HepG2 (cell line): Measurements from ENCODE around the gene CCDC34. TPM values are rescaled to one million over a fixed set of nuclear protein-coding genes. Genes with fewer than 3 reads are reported as not detected.

Experiments
- ATAC-seq: fragments of 200-7000 bp; cut with Tn5 transposase; 3 replicates; pipeline ENCODE4 v1.9.1; 2020; ENCODE audit warnings: mild to moderate bottlenecking, moderate library complexity
- BruUV-seq: library from RNA; stranded (reverse); fragments of 400-500 nt; replicated peaks from 2 replicates; lab custom pipeline; 2021; lab: Mats Ljungman, UMichigan
- CTCF ChIA-PET: fragments of 300-600 bp; formaldehyde crosslinking; extraction: SDS; loops from one replicate; lab custom pipeline; 2021; ENCODE audit warnings: low total read pairs, inconsistent platforms, low intra/inter-chr PET ratio; lab: Yijun Ruan, JAX
- POLR2A ChIA-PET: fragments of 350-600 bp; sonication (Branson Sonifier 250); formaldehyde crosslinking; loops from one replicate; lab custom pipeline; 2020; ENCODE audit warnings: antibody characterized with exemption, inconsistent platforms; lab: Yijun Ruan, JAX
- DNase-seq: peaks from one replicate; pipeline ENCODE4 v3.0.0-alpha.2; 2015; ENCODE audit warnings: low spot score
- FAIRE-seq: peaks from 3 replicates; lab custom pipeline; 2011; peaks lifted over from hg19 to GRCh38; lab: Jason Lieb, UNC
- H2AFZ ChIP-seq: one replicate; pipeline ENCODE4 v1.6.1; 2011; ENCODE audit warnings: low read length, inconsistent platforms
- H3K27ac ChIP-seq: fragments of 300-600 bp; 3 replicates; pipeline ENCODE4 v1.8.0; 2011; ENCODE audit warnings: mixed run types, mild to moderate bottlenecking, mixed read lengths, low read length, inconsistent platforms; ENCODE audit not compliant: insufficient read depth; ENCODE audit errors: extremely low read length
- H3K27me3 ChIP-seq, 2 experiments: fragments of 200-600 bp in 1 of 2; 2 replicates in 1 of 2; 3 replicates in 1 of 2; pipeline versions ENCODE4 v1.6.0 to v1.8.0; 2011; ENCODE audit warnings: low read length in 2 of 2, mild to moderate bottlenecking in 2 of 2, moderate library complexity in 2 of 2, inconsistent platforms in 1 of 2; ENCODE audit not compliant: insufficient read depth in 2 of 2, control insufficient read depth in 1 of 2
- H3K36me3 ChIP-seq, 2 experiments: fragments of 200-600 bp in 1 of 2; replicated peaks in 1 of 2; 2 replicates in 1 of 2; 3 replicates in 1 of 2; pipeline versions ENCODE4 v1.5.1 to v1.8.0; 2011; ENCODE audit warnings: low read length in 2 of 2, inconsistent platforms in 1 of 2; ENCODE audit not compliant: insufficient read depth in 2 of 2, control insufficient read depth in 1 of 2
- H3K4me1 ChIP-seq: 2 replicates; pipeline ENCODE4 v1.5.1; 2012; ENCODE audit warnings: low read length, inconsistent platforms; ENCODE audit not compliant: insufficient read depth
- H3K4me2 ChIP-seq: 2 replicates; pipeline ENCODE4 v1.6.0; 2011; ENCODE audit warnings: low read depth, low read length, inconsistent platforms
- H3K4me3 ChIP-seq, 3 experiments: fragments of 200-600 bp in 1 of 3; sonication (generic), shearing (Covaris generic) in 1 of 3; replicated peaks in 1 of 3; 2 replicates each; pipeline ENCODE4 v1.5.1; 2011 to 2016; ENCODE audit warnings: low read length in 3 of 3, inconsistent platforms in 2 of 3, low read depth in 2 of 3, mild to moderate bottlenecking in 2 of 3, control low read depth in 1 of 3, mixed read lengths in 1 of 3; ENCODE audit not compliant: insufficient read depth in 1 of 3
- H3K79me2 ChIP-seq: one replicate; pipeline ENCODE4 v1.6.1; 2011; ENCODE audit warnings: low read length, inconsistent platforms; ENCODE audit not compliant: insufficient read depth
- H3K9ac ChIP-seq: 2 replicates; pipeline ENCODE4 v1.6.0; 2011; ENCODE audit warnings: mild to moderate bottlenecking, low read depth, low read length, inconsistent platforms; ENCODE audit not compliant: insufficient read depth
- H3K9me3 ChIP-seq: 2 replicates; pipeline ENCODE4 v1.5.1; 2012; ENCODE audit warnings: mild to moderate bottlenecking, low read length
- H4K20me1 ChIP-seq: 2 replicates; pipeline ENCODE4 v1.6.0; 2011; ENCODE audit warnings: inconsistent platforms, mild to moderate bottlenecking, low read length, moderate library complexity; ENCODE audit not compliant: insufficient read depth
- JUNB ChIP-seq: sonication (generic); formaldehyde crosslinking; IDR thresholded peaks from 2 replicates; pipeline ENCODE4 v1.8.0; 2022; ENCODE audit warnings: missing genetic modification reagents, mild to moderate bottlenecking, borderline replicate concordance
- MBD4 ChIP-seq: IDR thresholded peaks from 2 replicates; pipeline ENCODE4 v1.6.1; 2012; ENCODE audit warnings: low read length, inconsistent platforms, borderline replicate concordance
- MEIS2 ChIP-seq: sonication (generic); formaldehyde crosslinking; IDR thresholded peaks from 2 replicates; pipeline ENCODE4 v1.9.0; 2021; ENCODE audit warnings: mild to moderate bottlenecking, missing genetic modification reagents
- NFE2 ChIP-seq: sonication (generic); formaldehyde crosslinking; IDR thresholded peaks from 2 replicates; pipeline ENCODE4 v1.4.0; 2020; ENCODE audit warnings: missing genetic modification reagents
- NR2C2 ChIP-seq: sonication (generic); formaldehyde crosslinking; IDR thresholded peaks from 2 replicates; pipeline ENCODE4 v1.4.0; 2020; ENCODE audit warnings: missing genetic modification reagents, mild to moderate bottlenecking, moderate library complexity, borderline replicate concordance
- PHF21A ChIP-seq: sonication (generic); formaldehyde crosslinking; IDR thresholded peaks from 2 replicates; pipeline ENCODE4 v1.5.0; 2020; ENCODE audit warnings: mild to moderate bottlenecking, missing genetic modification reagents
- PLRG1 ChIP-seq: fragments of 450-650 bp; conservative IDR thresholded peaks from 2 replicates; pipeline ENCODE4 v1.6.1; 2016
- SMAD1 ChIP-seq: sonication (generic); formaldehyde crosslinking; IDR thresholded peaks from 2 replicates; pipeline ENCODE4 v1.4.0; 2020; ENCODE audit warnings: missing genetic modification reagents, low read depth, mild to moderate bottlenecking, borderline replicate concordance
- TOE1 ChIP-seq: sonication (generic); formaldehyde crosslinking; IDR thresholded peaks from 2 replicates; pipeline ENCODE4 v1.4.0; 2020; ENCODE audit warnings: mild to moderate bottlenecking, missing genetic modification reagents
- ZNF17 ChIP-seq: sonication (generic); formaldehyde crosslinking; IDR thresholded peaks from 2 replicates; pipeline ENCODE4 v1.5.0; 2020; ENCODE audit warnings: mild to moderate bottlenecking, missing genetic modification reagents
- ZNF274 ChIP-seq: sonication (generic); formaldehyde crosslinking; IDR thresholded peaks from 2 replicates; pipeline ENCODE4 v1.5.1; 2020; ENCODE audit warnings: mild to moderate bottlenecking, missing genetic modification reagents
- ZNF484 ChIP-seq: sonication (generic); formaldehyde crosslinking; IDR thresholded peaks from 2 replicates; pipeline ENCODE4 v1.5.1; 2020; ENCODE audit warnings: mild to moderate bottlenecking, low read depth, missing genetic modification reagents, borderline replicate concordance
- WGBS: methylation state at CpG from one replicate; pipeline ENCODE4 v1.1.6; 2017; ENCODE audit warnings: low lambda C conversion rate; 5-methylcytosine and 5-hydroxymethylcytosine counted together
- in situ Hi-C: cut with HindIII; loops from 2 replicates; pipeline ENCODE4 v1.10.0; 2017; ENCODE audit warnings: low pct_unique_long_range_greater_than_20kb; ENCODE audit not compliant: extremely low pct_ligation_motif_present
- intact Hi-C: fragments of 100-400 bp; cut with micrococcal nuclease; formaldehyde crosslinking; loops from one replicate; pipeline ENCODE4 v1.10.0; 2022; ENCODE audit not compliant: unreplicated experiment
- polyA plus RNA-seq, 8 experiments: library from polyadenylated mRNA; depleted of rRNA in 3 of 8; stranded (reverse) in 7 of 8; unstranded in 1 of 8; fragments of >200 nt; fragmentation: Illumina TruSeq in 4 of 8; extraction: Trizol in 4 of 8; gene quantifications; 2 replicates each; pipeline versions ENCODE4 v1.2.1 to v1.2.3, GENCODE V29; 2011 to 2016; ENCODE audit warnings: low read depth in 4 of 8, missing spikeins in 1 of 8, mixed read lengths in 1 of 8; ENCODE audit not compliant: insufficient read depth in 1 of 8
- total RNA-seq, 5 experiments: library from RNA; depleted of rRNA; stranded (reverse); fragments of >200 nt; fragmentation: Illumina TruSeq; extraction: Trizol; gene quantifications; 2 replicates each; pipeline ENCODE4 v1.2.3, GENCODE V29; 2016; ENCODE audit warnings: low read depth in 1 of 5
- TF ChIP-seq, protein P1 (sequence below): sonication (generic); formaldehyde crosslinking; IDR thresholded peaks from 2 replicates; pipeline ENCODE4 v1.5.0; 2020; ENCODE audit warnings: missing genetic modification reagents
- TF ChIP-seq, protein P2 (sequence below): sonication (generic); formaldehyde crosslinking; conservative IDR thresholded peaks from 2 replicates; pipeline ENCODE4 v1.8.0; 2022; ENCODE audit warnings: mild to moderate bottlenecking, moderate library complexity, missing genetic modification reagents

The CCDC34 gene
- total and polyA plus RNA-seq, 2 of the 13 experiments (the other 11 are each of a cell fraction or from before 2014, with no cell fraction given): 7.6 to 34.3 TPM

DNA sequence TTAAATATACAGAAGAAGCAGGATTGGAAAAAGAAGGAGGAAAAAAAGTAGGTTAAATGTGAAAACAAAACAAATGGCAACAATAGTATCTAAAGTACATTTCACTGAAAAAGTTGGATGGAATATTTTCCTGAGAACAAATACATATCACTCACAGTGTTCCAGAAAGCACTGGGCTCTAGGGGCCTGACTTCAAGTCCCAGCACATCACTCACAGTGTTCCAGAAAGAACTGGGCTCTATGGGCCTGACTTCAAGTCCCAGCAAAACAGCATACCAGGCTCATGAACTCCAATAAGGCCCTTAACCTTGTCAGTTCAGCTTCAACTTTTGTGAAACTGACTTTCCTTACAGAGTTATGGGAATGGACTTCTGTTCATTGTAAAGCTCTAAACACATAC lies 46.0 kb upstream of the CCDC34 start:
- Histone ChIP-seq H4K20me1 (peaks cover 19% of the 10 kb centered on the region; the same call in 1 of the 2 replicates), H3K4me1 (peaks cover 43% of the 10 kb centered on the region), H3K9me3 (no peaks in the 10 kb centered on the region), H3K4me3 (no peak overlapping the region), H2AFZ (no peak overlapping the region), H3K36me3 (peaks cover 3 to 28% of the 10 kb centered on the region in 2 experiments; a peak in 4 of 5 replicates), H3K4me2 (no peak overlapping the region), H3K79me2 (peaks cover 52% of the 10 kb centered on the region), H3K27me3 (no peaks in the 10 kb centered on the region), H3K9ac (no peak overlapping the region), H3K27ac (no peak overlapping the region)
- intact Hi-C loops: no loop called here
- DNase-seq: no peak
- no peak for FAIRE-seq
- ChIA-PET POLR2A (no interaction called here), CTCF (no interaction called here)
- no TSS peak for BruUV-seq
- no peak for ATAC-seq
- TF ChIP-seq ZNF484: no peak
- no peak for TF ChIP-seq ZNF17 (CRISPR knock-in tag)
- in situ Hi-C loops: no loop called here

DNA sequence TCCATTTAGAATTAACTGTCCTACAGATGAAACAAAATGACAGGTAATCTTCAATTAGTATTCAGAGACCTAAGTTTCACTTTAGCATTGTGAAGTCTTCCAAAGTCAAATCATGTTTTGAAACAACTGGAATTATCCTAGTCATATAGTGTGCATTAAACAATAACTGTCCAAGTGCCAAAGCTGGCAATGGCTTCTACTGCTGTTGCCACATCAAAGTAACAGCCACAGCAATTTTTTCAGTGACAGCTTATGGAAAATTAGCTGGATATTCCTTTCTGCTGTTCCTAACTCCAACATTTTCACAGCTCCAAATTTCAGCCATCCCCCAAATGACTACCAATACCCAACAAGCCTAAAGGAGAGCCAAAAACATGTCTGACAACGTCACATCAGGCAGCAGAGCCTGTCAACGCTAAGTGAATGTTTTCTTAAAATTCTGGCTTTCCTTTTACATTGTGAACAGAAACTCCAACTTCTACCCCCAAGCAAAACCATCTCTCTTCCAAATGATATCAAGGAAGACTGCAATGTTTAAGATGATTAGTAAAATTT lies 45.3 kb upstream of the CCDC34 start:
- Histone ChIP-seq H3K9ac (no peak overlapping the region), H3K27ac (no peak overlapping the region), H3K27me3 (no peaks in the 10 kb centered on the region), H2AFZ (no peak overlapping the region), H3K4me1 (peaks cover 51% of the 10 kb centered on the region), H3K36me3 (peaks cover 3 to 28% of the 10 kb centered on the region in 2 experiments; a peak in 4 of 5 replicates), H3K4me3 (no peak overlapping the region), H3K79me2 (peaks cover 49% of the 10 kb centered on the region), H3K9me3 (no peaks in the 10 kb centered on the region), H3K4me2 (no peak overlapping the region), H4K20me1 (peaks cover 12% of the 10 kb centered on the region; the same call in 1 of the 2 replicates)
- in situ Hi-C loops: no loop called here
- ATAC-seq (no peak), DNase-seq (no peak), FAIRE-seq (no peak)
- CTCF ChIA-PET: no interaction called here
- TF ChIP-seq NFE2 (no peak), ZNF274 (CRISPR knock-in tag) (no peak), MBD4 (no peak), JUNB (CRISPR knock-in tag) (no peak), PLRG1 (no peak), MEIS2 (no peak), TOE1 (CRISPR knock-in tag) (no peak), PHF21A (CRISPR knock-in tag) (no peak), NR2C2 (CRISPR knock-in tag) (no peak), SMAD1 (CRISPR knock-in tag) (no peak)
- TF ChIP-seq, protein P1, sequence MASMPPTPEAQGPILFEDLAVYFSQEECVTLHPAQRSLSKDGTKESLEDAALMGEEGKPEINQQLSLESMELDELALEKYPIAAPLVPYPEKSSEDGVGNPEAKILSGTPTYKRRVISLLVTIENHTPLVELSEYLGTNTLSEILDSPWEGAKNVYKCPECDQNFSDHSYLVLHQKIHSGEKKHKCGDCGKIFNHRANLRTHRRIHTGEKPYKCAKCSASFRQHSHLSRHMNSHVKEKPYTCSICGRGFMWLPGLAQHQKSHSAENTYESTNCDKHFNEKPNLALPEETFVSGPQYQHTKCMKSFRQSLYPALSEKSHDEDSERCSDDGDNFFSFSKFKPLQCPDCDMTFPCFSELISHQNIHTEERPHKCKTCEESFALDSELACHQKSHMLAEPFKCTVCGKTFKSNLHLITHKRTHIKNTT (CRISPR knock-in tag): no peak
- TF ChIP-seq, protein P2, sequence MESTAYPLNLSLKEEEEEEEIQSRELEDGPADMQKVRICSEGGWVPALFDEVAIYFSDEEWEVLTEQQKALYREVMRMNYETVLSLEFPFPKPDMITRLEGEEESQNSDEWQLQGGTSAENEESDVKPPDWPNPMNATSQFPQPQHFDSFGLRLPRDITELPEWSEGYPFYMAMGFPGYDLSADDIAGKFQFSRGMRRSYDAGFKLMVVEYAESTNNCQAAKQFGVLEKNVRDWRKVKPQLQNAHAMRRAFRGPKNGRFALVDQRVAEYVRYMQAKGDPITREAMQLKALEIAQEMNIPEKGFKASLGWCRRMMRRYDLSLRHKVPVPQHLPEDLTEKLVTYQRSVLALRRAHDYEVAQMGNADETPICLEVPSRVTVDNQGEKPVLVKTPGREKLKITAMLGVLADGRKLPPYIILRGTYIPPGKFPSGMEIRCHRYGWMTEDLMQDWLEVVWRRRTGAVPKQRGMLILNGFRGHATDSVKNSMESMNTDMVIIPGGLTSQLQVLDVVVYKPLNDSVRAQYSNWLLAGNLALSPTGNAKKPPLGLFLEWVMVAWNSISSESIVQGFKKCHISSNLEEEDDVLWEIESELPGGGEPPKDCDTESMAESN (CRISPR knock-in tag): no peak
- intact Hi-C loops: no loop called here
- BruUV-seq: no TSS peak
- POLR2A ChIA-PET: interaction anchor here (0.8 kb wide), 1 partner anchor 60 kb away, joined by 3 read pairs; no protein-coding TSS in a partner anchor
- 100% methylated on average over 2 of the region's 2 CpGs for WGBS
